Activated CD4-positive, alpha-beta T cell treated with anti-CD3 and anti-CD28 coated beads, Interleukin-10, Interleukin-2, amounts not matched to agents 100 ng/mL and 50 ng/mL, durations not matched to agents 16 hours and 8 hours (primary cell): ENCODE results near the gene CST2.
"Not testable (repeated sequence)": the region's sequence is repeated elsewhere in the genome, so short reads cannot be mapped to it uniquely, and the experiment has no call there.

Experiments
- DNase-seq: peaks from one replicate; pipeline ENCODE4 v3.0.0-alpha.2; 2020

CST2 gene

GRCh38 chr20:23826541-23827021 lies at the start of gene CST2:
Gene CST2, minus strand, starts transcription at chr20:23826729. Its CDS starts 69 bp downstream, at chr20:23826660.
- no peak for DNase-seq

GRCh38 chr20:23875606-23876237 lies 49.2 kb upstream of the CST2 start:
- DNase-seq = no peak

- DNase-seq = no peak
Observed at GRCh38 chr20:23874747-23875146, 48.2 kb upstream of the CST2 start.

- no peak for DNase-seq
Observed at GRCh38 chr20:23873370-23874015, 47.0 kb upstream of the CST2 start.

GRCh38 chr20:23872065-23872464 lies 45.5 kb upstream of the CST2 start:
- no peak for DNase-seq

GRCh38 chr20:23870461-23870860 lies 43.9 kb upstream of the CST2 start:
- DNase-seq = no peak

- no peak for DNase-seq
Observed at GRCh38 chr20:23869520-23869919, 43.0 kb upstream of the CST2 start.

GRCh38 chr20:23868321-23868720 lies 41.8 kb upstream of the CST2 start:
- no peak for DNase-seq

- DNase-seq = no peak
Observed at GRCh38 chr20:23867152-23867776, 40.7 kb upstream of the CST2 start.

GRCh38 chr20:23860771-23861170 lies 34.2 kb upstream of the CST2 start:
- not testable (repeated sequence) for DNase-seq

- DNase-seq = no peak
Observed at GRCh38 chr20:23857962-23858595, 31.6 kb upstream of the CST2 start.

- DNase-seq = no peak
Observed at GRCh38 chr20:23856736-23857135, 30.2 kb upstream of the CST2 start.

GRCh38 chr20:23856226-23856625 lies 29.7 kb upstream of the CST2 start:
- no peak for DNase-seq

GRCh38 chr20:23841693-23842092 lies 15.2 kb upstream of the CST2 start:
- DNase-seq = no peak

GRCh38 chr20:23835716-23836115 lies 9.2 kb upstream of the CST2 start:
- DNase-seq = no peak

- DNase-seq = no peak
Observed at GRCh38 chr20:23832775-23833513, 6.4 kb upstream of the CST2 start.

- not testable (repeated sequence) for DNase-seq
Observed at GRCh38 chr20:23831961-23832360, 5.4 kb upstream of the CST2 start.

- DNase-seq = no peak
Observed at GRCh38 chr20:23823621-23824324, 2.8 kb downstream of the CST2 start.

GRCh38 chr20:23823111-23823510 lies 3.4 kb downstream of the CST2 start:
- DNase-seq = no peak

- no peak for DNase-seq
Observed at GRCh38 chr20:23820493-23820892, 6.0 kb downstream of the CST2 start.

GRCh38 chr20:23811559-23811958 lies 15.0 kb downstream of the CST2 start:
- DNase-seq = not testable (repeated sequence)

- not testable (repeated sequence) for DNase-seq
Observed at GRCh38 chr20:23810349-23810748, 16.2 kb downstream of the CST2 start.
